Omental fat pad (tissue), 4 donors: ENCODE results near the gene PCTP. TPM values are rescaled to one million over a fixed set of nuclear protein-coding genes. Genes with fewer than 3 reads are reported as not detected.
A peak's percentile ranks its signal among the peaks of the same experiment; 100 is the strongest.

Source experiments
- ATAC-seq: fragments of 150-250 bp; one replicate; pipeline ENCODE4 v1.9.1; 2016; ENCODE audit warnings: mild to moderate bottlenecking, moderate library complexity; ENCODE audit not compliant: low FRiP score
- DNase-seq: peaks from one replicate; pipeline ENCODE4 v3.0.0-alpha.2; 2019; ENCODE audit warnings: low spot score
- total RNA-seq, 4 donors: library from RNA; depleted of rRNA; stranded (reverse); fragments of >200 nt; gene quantifications; one replicate each; pipeline ENCODE4 v1.1.0, GENCODE V29; 2016
- TF ChIP-seq, protein P1 (sequence below), 3 donors: fragments of 450-650 bp; IDR thresholded peaks; one replicate each; pipeline ENCODE4 v1.5.1; 2016 to 2017; ENCODE audit warnings: antibody characterized with exemption in 3 of 3, mild to moderate bottlenecking in 3 of 3, moderate library complexity in 2 of 3

The PCTP gene
- 10 to 100 TPM; 16.0 to 41.9 (median 25.0) TPM for total RNA-seq

DNA sequence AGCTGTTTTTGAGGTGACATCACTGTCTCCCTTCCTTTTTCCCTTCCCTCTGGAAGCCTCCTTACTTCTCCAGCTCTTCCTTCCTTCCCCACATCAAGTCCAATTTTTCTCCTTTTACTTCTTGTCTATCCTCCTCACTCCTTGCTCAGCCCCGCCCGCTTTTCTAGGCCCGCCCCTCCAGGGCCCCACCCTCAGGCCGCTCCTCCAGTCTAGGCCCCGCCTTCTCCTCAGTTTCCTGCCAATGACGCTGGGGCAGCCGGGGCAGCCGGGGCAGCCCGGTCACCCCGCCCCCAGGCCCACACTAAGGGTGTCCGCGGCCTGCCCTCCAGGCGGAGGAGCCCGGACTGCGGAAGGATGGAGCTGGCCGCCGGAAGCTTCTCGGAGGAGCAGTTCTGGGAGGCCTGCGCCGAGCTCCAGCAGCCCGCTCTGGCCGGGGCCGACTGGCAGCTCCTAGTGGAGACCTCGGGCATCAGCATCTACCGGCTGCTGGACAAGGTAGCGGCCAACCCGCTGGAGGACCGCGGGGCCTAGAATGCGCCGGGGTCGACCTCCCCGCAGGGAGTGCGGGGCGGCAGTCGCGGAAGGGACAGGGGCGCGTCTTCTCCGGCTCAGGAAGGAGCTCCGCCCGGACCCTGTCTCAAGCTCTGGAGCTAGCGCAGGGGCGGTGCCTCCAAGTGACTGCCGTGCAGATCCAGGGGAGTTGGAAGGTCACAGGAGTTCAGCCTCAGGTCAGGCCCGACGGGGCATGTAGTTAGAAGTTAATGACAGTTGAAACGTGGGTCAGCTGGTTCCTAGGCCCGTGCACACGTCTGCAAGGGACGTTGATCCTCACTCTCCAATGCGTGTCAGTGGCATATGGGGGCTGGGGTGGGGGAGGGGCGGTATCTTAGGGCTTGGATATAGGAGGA, at the start of gene PCTP:
TSS of gene PCTP (plus strand) at position 302 of the 908 bp plus-strand sequence. CDS start at position 355, 53 bp downstream.
- ATAC-seq = peak; percentile 100
- peak; percentile 83 for DNase-seq
- TF ChIP-seq, protein P1, sequence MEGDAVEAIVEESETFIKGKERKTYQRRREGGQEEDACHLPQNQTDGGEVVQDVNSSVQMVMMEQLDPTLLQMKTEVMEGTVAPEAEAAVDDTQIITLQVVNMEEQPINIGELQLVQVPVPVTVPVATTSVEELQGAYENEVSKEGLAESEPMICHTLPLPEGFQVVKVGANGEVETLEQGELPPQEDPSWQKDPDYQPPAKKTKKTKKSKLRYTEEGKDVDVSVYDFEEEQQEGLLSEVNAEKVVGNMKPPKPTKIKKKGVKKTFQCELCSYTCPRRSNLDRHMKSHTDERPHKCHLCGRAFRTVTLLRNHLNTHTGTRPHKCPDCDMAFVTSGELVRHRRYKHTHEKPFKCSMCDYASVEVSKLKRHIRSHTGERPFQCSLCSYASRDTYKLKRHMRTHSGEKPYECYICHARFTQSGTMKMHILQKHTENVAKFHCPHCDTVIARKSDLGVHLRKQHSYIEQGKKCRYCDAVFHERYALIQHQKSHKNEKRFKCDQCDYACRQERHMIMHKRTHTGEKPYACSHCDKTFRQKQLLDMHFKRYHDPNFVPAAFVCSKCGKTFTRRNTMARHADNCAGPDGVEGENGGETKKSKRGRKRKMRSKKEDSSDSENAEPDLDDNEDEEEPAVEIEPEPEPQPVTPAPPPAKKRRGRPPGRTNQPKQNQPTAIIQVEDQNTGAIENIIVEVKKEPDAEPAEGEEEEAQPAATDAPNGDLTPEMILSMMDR (IDR thresholded peaks at IDR 0.05) = no peak

DNA sequence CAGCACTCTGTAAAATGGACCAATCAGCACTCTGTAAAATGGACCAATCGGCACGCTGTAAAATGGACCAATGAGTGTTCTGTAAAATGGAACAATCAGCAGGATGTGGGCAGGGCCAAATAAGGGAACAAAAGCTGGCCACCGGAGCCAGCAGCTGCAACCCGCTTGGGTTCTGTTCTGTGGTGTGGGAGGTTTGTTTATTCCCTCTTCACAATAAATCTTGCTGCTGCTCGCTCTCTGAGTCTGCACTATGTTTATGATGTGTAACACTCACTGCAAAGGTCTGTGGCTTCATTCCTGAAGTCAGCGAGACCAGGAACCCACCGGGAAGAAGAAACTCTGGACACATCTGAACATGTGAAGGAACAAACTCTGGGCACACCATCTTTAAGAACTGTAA, 48.7 kb upstream of the PCTP start:
- DNase-seq = no peak

DNA sequence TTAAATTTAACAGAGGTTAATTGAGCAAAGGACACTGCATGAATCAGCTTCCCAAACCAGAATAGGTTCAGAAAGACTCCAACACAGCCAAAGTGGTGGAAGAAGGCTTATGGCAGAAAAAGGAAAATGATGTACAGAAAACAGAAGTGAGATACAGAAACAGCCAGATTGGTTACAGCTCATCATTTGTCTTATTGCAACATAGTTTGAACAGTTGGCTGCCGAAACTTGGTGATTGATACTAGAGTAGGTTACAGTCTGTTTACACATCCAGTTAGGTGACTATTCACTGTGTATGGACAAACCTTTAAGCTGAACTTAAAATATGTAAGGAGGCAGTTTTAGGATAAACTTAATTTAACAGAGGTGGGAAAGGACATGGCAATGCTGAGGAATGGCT, 46.5 kb upstream of the PCTP start:
- TF ChIP-seq, protein P1 (IDR thresholded peaks at IDR 0.05) = no peak
- ATAC-seq (no peak), DNase-seq (no peak)

More for the DNA sequence above, 48.7 kb upstream of the PCTP start:
- no peak for ATAC-seq
- TF ChIP-seq, protein P1 (IDR thresholded peaks at IDR 0.05) = no peak

DNA sequence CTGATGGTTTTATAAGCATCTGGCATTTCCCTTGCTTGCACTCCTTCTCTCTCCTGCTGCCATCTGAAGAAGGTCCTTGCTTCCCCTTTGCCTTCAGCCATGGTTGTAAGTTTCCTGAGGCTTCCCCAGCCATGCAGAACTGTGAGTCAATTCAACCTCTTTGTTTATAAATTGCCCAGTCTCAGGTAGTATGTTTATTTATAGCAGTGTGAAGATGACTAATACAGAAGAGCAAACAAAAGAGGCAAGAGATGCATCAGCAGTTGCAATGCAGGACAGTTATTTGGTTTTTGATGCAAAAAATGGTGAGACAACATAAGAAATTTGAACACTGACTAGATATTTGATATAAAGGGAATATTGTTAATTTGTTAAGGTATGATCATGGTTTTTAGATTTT, 45.0 kb upstream of the PCTP start:
- TF ChIP-seq, protein P1 (IDR thresholded peaks at IDR 0.05) = no peak
- DNase-seq (no peak), ATAC-seq (no peak)

DNA sequence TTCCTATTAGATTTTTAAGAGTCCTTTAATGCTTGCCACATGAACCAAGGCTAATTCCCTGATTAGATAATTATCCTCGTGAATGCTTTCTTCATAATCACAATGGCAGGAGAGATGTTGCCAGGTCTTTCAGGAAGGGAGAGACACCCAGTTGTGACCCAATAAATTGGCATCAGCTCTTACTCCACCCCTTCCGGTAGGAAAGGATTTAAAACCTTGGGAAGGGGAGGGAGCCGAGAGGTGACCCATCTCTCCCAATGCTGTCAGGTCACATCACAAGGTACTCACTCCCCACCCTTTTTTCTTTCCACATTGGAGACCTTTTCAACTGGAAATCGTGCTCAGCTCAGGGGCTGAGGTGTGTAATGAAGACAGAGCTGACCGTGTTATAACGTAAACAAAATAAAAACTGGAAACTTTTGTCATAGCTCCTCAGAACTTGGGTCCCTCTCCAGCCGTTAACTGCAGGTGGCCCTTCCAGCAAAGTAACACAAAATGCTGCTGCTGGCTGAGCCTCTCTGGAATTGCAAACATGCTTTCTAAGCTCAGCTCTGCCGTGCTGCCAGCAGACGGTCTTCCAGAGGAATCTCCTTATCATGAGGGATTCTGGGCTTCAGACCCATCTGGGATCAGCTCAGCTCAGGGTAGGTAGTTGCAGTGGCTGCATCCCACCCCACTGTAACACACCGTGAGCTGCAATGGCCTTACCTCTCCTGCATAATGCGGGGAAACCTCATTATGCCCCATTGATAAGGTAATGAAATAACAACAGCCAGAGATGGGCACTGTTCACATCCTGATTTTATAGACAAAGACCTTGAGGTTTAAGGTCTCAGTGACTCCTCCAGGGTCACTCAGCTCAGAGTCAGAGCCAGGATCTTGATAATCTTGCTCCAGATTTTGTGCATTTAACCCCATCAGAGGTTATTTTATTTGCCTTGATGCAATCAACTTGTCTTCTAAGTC, 43.8 kb upstream of the PCTP start:
- DNase-seq = no peak
- ATAC-seq = no peak
- TF ChIP-seq, protein P1 (IDR thresholded peaks at IDR 0.05) = no peak

DNA sequence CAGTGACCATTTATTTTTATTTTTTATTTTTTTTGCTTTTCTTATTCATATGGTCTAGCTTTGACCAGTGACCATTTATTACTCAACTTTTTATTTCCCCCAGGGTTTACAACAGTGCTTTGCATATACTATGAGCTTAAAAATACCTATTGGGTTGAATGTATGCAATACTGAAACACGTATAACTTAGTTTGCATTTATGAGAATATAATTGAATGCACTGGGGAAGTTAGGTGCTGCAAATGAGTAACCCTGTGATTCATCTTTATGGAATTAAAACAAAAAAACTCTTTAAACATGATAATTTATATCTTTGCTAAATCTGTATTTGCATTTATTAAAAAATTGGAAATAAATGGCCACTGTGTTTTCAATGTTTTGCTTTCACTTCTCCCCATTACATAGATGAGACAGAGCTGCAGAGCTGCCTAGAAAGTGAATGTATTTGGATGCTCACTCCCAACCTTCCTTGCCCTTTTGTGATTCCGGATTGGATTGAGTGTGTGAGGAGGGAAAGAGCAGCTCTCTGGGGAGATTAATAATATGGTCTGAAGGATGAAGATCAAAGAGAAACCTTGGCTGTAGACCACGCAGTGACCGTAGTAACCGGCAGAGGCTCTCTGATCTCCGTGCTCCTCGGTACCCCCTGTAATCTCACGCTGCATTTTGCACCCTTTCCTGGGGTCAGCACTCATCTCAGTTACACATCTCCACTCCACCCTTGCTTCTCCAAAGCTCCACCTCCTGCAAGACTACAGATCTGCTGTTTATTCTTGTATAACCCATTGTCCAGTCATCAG, 42.5 kb upstream of the PCTP start:
- DNase-seq (no peak), ATAC-seq (peak; percentile 35)
- TF ChIP-seq, protein P1 (IDR thresholded peaks at IDR 0.05) = no peak
